Measurements from ENCODE around the gene PPWD1. TPM values are rescaled to one million over a fixed set of nuclear protein-coding genes. Genes with fewer than 3 reads are reported as not detected.

PPWD1 gene
- total RNA-seq, 3 donors from 2014 or later: 59.6 to 71.0 (median 64.0) TPM

Other genes starting within 250 kb of the PPWD1 start
- 1 to 10 TPM; 1.4 to 6.0 (median 3.9) TPM for gene ADAMTS6, start 81.4 kb upstream of the PPWD1 start, total RNA-seq
- gene CENPK, start 128 bp upstream of the PPWD1 start, total RNA-seq: 1 to 10 TPM in 2 of 3 donors, under 1 TPM in 1; 0.98 to 2.5 (median 1.4) TPM
- gene TRIM23, start 61.0 kb downstream of the PPWD1 start, total RNA-seq: 10 to 100 TPM; 15.1 to 28.7 (median 16.2) TPM
- 1 to 10 TPM; 3.6 to 5.1 (median 3.7) TPM for gene SHLD3, start 61.7 kb downstream of the PPWD1 start, total RNA-seq
- gene TRAPPC13, start 61.7 kb downstream of the PPWD1 start, total RNA-seq: 10 to 100 TPM; 17.4 to 27.4 (median 19.7) TPM
- gene SGTB, start 158.8 kb downstream of the PPWD1 start, total RNA-seq: 10 to 100 TPM in 1 of 3 donors, 1 to 10 TPM in 2; 7.9 to 10.5 (median 8.2) TPM
- 10 to 100 TPM; 12.8 to 15.7 (median 14.9) TPM for gene NLN, start 158.9 kb downstream of the PPWD1 start, total RNA-seq